H9 (cell line): ENCODE results near the gene ANKK1. TPM values are rescaled to one million over a fixed set of nuclear protein-coding genes. Genes with fewer than 3 reads are reported as not detected.
A peak's percentile ranks its signal among the peaks of the same experiment; 100 is the strongest.

Experiments used
- DNase-seq: peaks from one replicate; pipeline ENCODE4 v3.0.0-alpha.2; 2017
- H2AFZ ChIP-seq: one replicate; pipeline ENCODE4 v1.6.1; 2013; ENCODE audit warnings: mild to moderate bottlenecking, low read length, control low read depth, moderate library complexity
- H2AK5ac ChIP-seq: 2 replicates; pipeline ENCODE4 v1.6.1; 2013; ENCODE audit warnings: low read length, control low read depth, mixed read lengths; ENCODE audit not compliant: insufficient read length
- H2BK120ac ChIP-seq: one replicate; pipeline ENCODE4 v1.6.1; 2013; ENCODE audit warnings: low read depth, mild to moderate bottlenecking, low read length, control low read depth, inconsistent platforms; ENCODE audit not compliant: poor library complexity, severe bottlenecking
- H2BK12ac ChIP-seq: 2 replicates; pipeline ENCODE4 v1.6.1; 2013; ENCODE audit warnings: low read length, control low read depth, mixed read lengths, low read depth; ENCODE audit not compliant: insufficient read length
- H2BK15ac ChIP-seq: 2 replicates; pipeline ENCODE4 v1.6.1; 2013; ENCODE audit warnings: low read depth, low read length, control low read depth
- H2BK20ac ChIP-seq: one replicate; pipeline ENCODE4 v1.6.1; 2013; ENCODE audit warnings: low read depth, mild to moderate bottlenecking, low read length, control low read depth, inconsistent platforms; ENCODE audit not compliant: poor library complexity, severe bottlenecking
- H2BK5ac ChIP-seq: 2 replicates; pipeline ENCODE4 v1.6.1; 2013; ENCODE audit warnings: low read length, control low read depth, mixed read lengths; ENCODE audit not compliant: insufficient read length
- H3K14ac ChIP-seq: 2 replicates; pipeline ENCODE4 v1.6.1; 2013; ENCODE audit warnings: low read length, control low read depth; ENCODE audit not compliant: insufficient read depth
- H3K18ac ChIP-seq: 2 replicates; pipeline ENCODE4 v1.6.1; 2013; ENCODE audit warnings: low read depth, mild to moderate bottlenecking, mixed read lengths, low read length, control low read depth; ENCODE audit not compliant: insufficient read length
- H3K23ac ChIP-seq: 2 replicates; pipeline ENCODE4 v1.6.1; 2013; ENCODE audit warnings: low read length, control low read depth, mixed read lengths, low read depth; ENCODE audit not compliant: insufficient read length
- H3K23me2 ChIP-seq: 2 replicates; pipeline ENCODE4 v1.6.1; 2013; ENCODE audit warnings: low read depth, mild to moderate bottlenecking, mixed read lengths, low read length, control low read depth; ENCODE audit not compliant: insufficient read length, poor library complexity, severe bottlenecking
- H3K27ac ChIP-seq: 2 replicates; pipeline ENCODE4 v1.5.1; 2013; ENCODE audit warnings: low read length, control low read depth, mixed read lengths, low read depth; ENCODE audit not compliant: insufficient read length
- H3K27me3 ChIP-seq: 2 replicates; pipeline ENCODE4 v1.6.1; 2013; ENCODE audit warnings: low read length, control low read depth, inconsistent platforms; ENCODE audit not compliant: insufficient read depth
- H3K4ac ChIP-seq: 2 replicates; pipeline ENCODE4 v1.6.1; 2013; ENCODE audit warnings: low read depth, mild to moderate bottlenecking, control low read depth, inconsistent platforms, low read length, moderate library complexity
- H3K4me1 ChIP-seq: 2 replicates; pipeline ENCODE4 v1.6.1; 2013; ENCODE audit warnings: low read length, control low read depth, inconsistent platforms; ENCODE audit not compliant: insufficient read depth
- H3K4me2 ChIP-seq: 2 replicates; pipeline ENCODE4 v1.6.1; 2013; ENCODE audit warnings: low read length, control low read depth, mixed read lengths; ENCODE audit not compliant: insufficient read length, insufficient read depth
- H3K56ac ChIP-seq: 2 replicates; pipeline ENCODE4 v1.6.1; 2013; ENCODE audit warnings: low read depth, mild to moderate bottlenecking, mixed read lengths, low read length, control low read depth; ENCODE audit not compliant: insufficient read length
- H3K79me1 ChIP-seq: 2 replicates; pipeline ENCODE4 v1.6.1; 2013; ENCODE audit warnings: low read depth, mild to moderate bottlenecking, moderate library complexity, low read length, control low read depth, inconsistent platforms; ENCODE audit not compliant: insufficient read depth, poor library complexity, severe bottlenecking
- H3K79me2 ChIP-seq: 2 replicates; pipeline ENCODE4 v1.6.1; 2013; ENCODE audit warnings: low read length, control low read depth, inconsistent platforms; ENCODE audit not compliant: insufficient read depth
- H3K9ac ChIP-seq: 2 replicates; pipeline ENCODE4 v1.6.1; 2013; ENCODE audit warnings: low read length, control low read depth, mixed read lengths; ENCODE audit not compliant: insufficient read length; ENCODE audit errors: extremely low read depth
- H3K9me3 ChIP-seq: one replicate; pipeline ENCODE4 v1.6.1; 2013; ENCODE audit warnings: low read depth, low read length, inconsistent platforms; ENCODE audit not compliant: control insufficient read depth
- H3T11ph ChIP-seq: one replicate; pipeline ENCODE4 v1.6.1; 2013; ENCODE audit warnings: mild to moderate bottlenecking, low read length, control low read depth, inconsistent platforms
- H4K20me1 ChIP-seq: one replicate; pipeline ENCODE4 v1.6.1; 2013; ENCODE audit not compliant: control insufficient read depth, insufficient read length, insufficient read depth
- H4K5ac ChIP-seq: 2 replicates; pipeline ENCODE4 v1.6.1; 2013; ENCODE audit warnings: low read depth, mild to moderate bottlenecking, mixed read lengths, low read length, control low read depth; ENCODE audit not compliant: insufficient read length
- H4K8ac ChIP-seq: replicated peaks from 2 replicates; pipeline ENCODE4 v1.6.1; 2013; ENCODE audit warnings: low read length, control low read depth, mixed read lengths, low read depth; ENCODE audit not compliant: insufficient read length
- H4K91ac ChIP-seq: 2 replicates; pipeline ENCODE4 v1.6.1; 2013; ENCODE audit warnings: low read depth, mild to moderate bottlenecking, moderate library complexity, mixed read lengths, low read length, control low read depth; ENCODE audit not compliant: insufficient read length
- H3K27ac Mint-ChIP-seq, 3 experiments: 2 replicates in 2 of 3; 3 replicates in 1 of 3; pipeline ENCODE4 v1.8.0; 2020 to 2021; ENCODE audit warnings: mixed read lengths in 3 of 3, mild to moderate bottlenecking in 1 of 3, moderate library complexity in 1 of 3
- H3K27me3 Mint-ChIP-seq: 2 replicates; pipeline ENCODE4 v1.8.0; 2021; ENCODE audit warnings: low read depth, mild to moderate bottlenecking, moderate library complexity, mixed read lengths
- H3K36me3 Mint-ChIP-seq, 3 experiments: 2 replicates in 2 of 3; 3 replicates in 1 of 3; pipeline ENCODE4 v1.8.0; 2020 to 2021; ENCODE audit warnings: low read depth in 3 of 3, mixed read lengths in 3 of 3; ENCODE audit not compliant: insufficient read depth in 1 of 3
- H3K4me1 Mint-ChIP-seq, 2 experiments: 2 replicates each; pipeline ENCODE4 v1.8.0; 2020; ENCODE audit warnings: mixed read lengths in 2 of 2
- H3K4me3 Mint-ChIP-seq, 2 experiments: 2 replicates in 1 of 2; 3 replicates in 1 of 2; pipeline ENCODE4 v1.8.0; 2020 to 2021; ENCODE audit warnings: mild to moderate bottlenecking in 2 of 2, mixed read lengths in 2 of 2, moderate library complexity in 1 of 2
- H3K9me3 Mint-ChIP-seq, 2 experiments: 2 replicates in 1 of 2; 3 replicates in 1 of 2; pipeline ENCODE4 v1.8.0; 2020; ENCODE audit warnings: mild to moderate bottlenecking in 2 of 2, mixed read lengths in 2 of 2, moderate library complexity in 1 of 2
- CTCF ChIP-seq: fragments of 200-600 bp; sonication (generic); conservative IDR thresholded peaks from 3 replicates; pipeline ENCODE4 v1.8.0; 2021; ENCODE audit warnings: antibody characterized with exemption, mild to moderate bottlenecking
- WGBS: extraction: QIAGEN DNeasy Blood & Tissue Kit; methylation state at CpG from one replicate; pipeline ENCODE4 v1.1.7; 2013; ENCODE audit warnings: missing lambda C conversion rate, low lambda C conversion rate, mixed read lengths; ENCODE audit not compliant: insufficient read length; ENCODE audit errors: extremely low coverage; 5-methylcytosine and 5-hydroxymethylcytosine counted together
- total RNA-seq: library from RNA; stranded (reverse); gene quantifications from 2 replicates; pipeline ENCODE4 v1.2.1, GENCODE V29; 2021

ANKK1 gene
- total RNA-seq, 1 experiment from 2014 or later = 0.20 TPM

- H3K79me2 ChIP-seq = no peaks in the 10 kb centered on the region
- H3K27me3 ChIP-seq = no peaks in the 10 kb centered on the region
- no peak overlapping the region for H3K18ac ChIP-seq
- H3K27me3 Mint-ChIP-seq = peaks cover 3% of the 10 kb centered on the region; the same call in 1 of the 2 replicates
- no peak overlapping the region; the same call in 1 of the 2 replicates for H3K14ac ChIP-seq
- H3K79me1 ChIP-seq = no peaks in the 10 kb centered on the region
- H4K91ac ChIP-seq = no peak overlapping the region
- no peak overlapping the region for H2BK5ac ChIP-seq
- no CpG with 5 or more reads among the region's 3 CpGs for WGBS
- DNase-seq = no peak
- no peak overlapping the region for H2BK12ac ChIP-seq
- peaks cover 3 to 8% of the 10 kb centered on the region in 2 experiments; a peak in 2 of 4 replicates for H3K4me1 Mint-ChIP-seq
- no peak overlapping the region for H2AK5ac ChIP-seq
- H3K4ac ChIP-seq = no peak overlapping the region
- H3K27ac Mint-ChIP-seq = peak overlapping the region in 1 of 3 experiments; percentile 65; a peak in 1 of 7 replicates
- no peak overlapping the region for H3K23ac ChIP-seq
- no peaks in the 10 kb centered on the region for H3K9me3 ChIP-seq
- H4K20me1 ChIP-seq = no peaks in the 10 kb centered on the region
- H3K4me2 ChIP-seq = no peak overlapping the region
- H3K4me3 Mint-ChIP-seq = no peak overlapping the region
- H3K9ac ChIP-seq = no peak overlapping the region
- TF ChIP-seq CTCF = no peak
- H3K36me3 Mint-ChIP-seq = no peaks in the 10 kb centered on the region
- H2AFZ ChIP-seq = no peak overlapping the region
- no peak overlapping the region for H2BK15ac ChIP-seq
- no peaks in the 10 kb centered on the region for H3K4me1 ChIP-seq
- H2BK20ac ChIP-seq = no peak overlapping the region
- no peak overlapping the region for H4K8ac ChIP-seq
- H3K23me2 ChIP-seq = no peaks in the 10 kb centered on the region
- H3T11ph ChIP-seq = no peak overlapping the region
- H4K5ac ChIP-seq = no peak overlapping the region
- no peaks in the 10 kb centered on the region for H3K9me3 Mint-ChIP-seq
- no peak overlapping the region for H3K56ac ChIP-seq
- no peak overlapping the region for H3K27ac ChIP-seq
- no peak overlapping the region for H2BK120ac ChIP-seq
Observed at GRCh38 chr11:113411536-113411935, 24.0 kb downstream of the ANKK1 start.
